Suprapubic skin (tissue), 4 donors: Measurements from ENCODE around the gene IMMP2L.

Source experiments
- CTCF ChIP-seq, 2 donors: fragments of 200-600 bp in 1 of 2; fragments of 450-650 bp in 1 of 2; sonication (generic) in 1 of 2; IDR thresholded peaks; one replicate each; pipeline ENCODE4 v1.5.1; 2016 to 2019; ENCODE audit warnings: antibody characterized with exemption in 2 of 2, mild to moderate bottlenecking in 1 of 2, moderate library complexity in 1 of 2
- EP300 ChIP-seq: sonication (generic); formaldehyde crosslinking; IDR thresholded peaks from one replicate; pipeline ENCODE4 v1.6.1; 2017; ENCODE audit warnings: antibody characterized with exemption
- POLR2A ChIP-seq, 2 donors: fragments of 450-650 bp; IDR thresholded peaks; one replicate each; pipeline ENCODE4 v1.6.1; 2017; ENCODE audit warnings: antibody characterized with exemption in 2 of 2, mild to moderate bottlenecking in 2 of 2, moderate library complexity in 2 of 2
- POLR2AphosphoS5 ChIP-seq, 3 donors: sonication (generic); formaldehyde crosslinking; IDR thresholded peaks; one replicate each; pipeline ENCODE4 v1.6.1; 2017; ENCODE audit warnings: antibody characterized with exemption in 3 of 3

- TF ChIP-seq POLR2A (IDR thresholded peaks at IDR 0.05) (no peak), CTCF (IDR thresholded peaks at IDR 0.05) (no peak), POLR2AphosphoS5 (IDR thresholded peaks at IDR 0.05) (no peak), EP300 (no peak)
Observed at GRCh38 chr7:110988348-110988747, 573.9 kb downstream of the IMMP2L start.
